Measurements from ENCODE around the gene CDX1.
"Not testable (repeated sequence)": the region's sequence is repeated elsewhere in the genome, so short reads cannot be mapped to it uniquely, and the experiment has no call there.

CDX1 gene

GRCh38 chr5:150210644-150211043, 44.1 kb downstream of the CDX1 start:
- DNase-seq, result no peak

- no peak for DNase-seq
These were observed 44.8 kb downstream of the CDX1 start for GRCh38 chr5:150211156-150212030.

GRCh38 chr5:150213530-150213929, 47.0 kb downstream of the CDX1 start:
- peak; percentile 83 for DNase-seq

- peak; percentile 86 for DNase-seq
These were observed 47.7 kb downstream of the CDX1 start for GRCh38 chr5:150214289-150214688.

- DNase-seq, result no peak
These were observed 49.7 kb downstream of the CDX1 start for GRCh38 chr5:150215979-150216944.

- no peak for DNase-seq
These were observed 50.5 kb downstream of the CDX1 start for GRCh38 chr5:150217038-150217437.

GRCh38 chr5:150217873-150218692, 51.5 kb downstream of the CDX1 start:
- DNase-seq, result peak; percentile 84

- no peak for DNase-seq
These were observed 52.1 kb downstream of the CDX1 start for GRCh38 chr5:150218693-150219035.

- DNase-seq, result no peak
These were observed 52.6 kb downstream of the CDX1 start for GRCh38 chr5:150219142-150219541.

- no peak for DNase-seq
These were observed 53.3 kb downstream of the CDX1 start for GRCh38 chr5:150219861-150220260.

GRCh38 chr5:150221471-150221870, 54.9 kb downstream of the CDX1 start:
- DNase-seq, result no peak

- no peak for DNase-seq
These were observed 56.3 kb downstream of the CDX1 start for GRCh38 chr5:150222906-150223305.

GRCh38 chr5:150223474-150223873, 56.9 kb downstream of the CDX1 start:
- no peak for DNase-seq

- peak; percentile 20 for DNase-seq
These were observed 58.0 kb downstream of the CDX1 start for GRCh38 chr5:150224483-150225027.

- no peak for DNase-seq
These were observed 60.5 kb downstream of the CDX1 start for GRCh38 chr5:150227036-150227435.

- DNase-seq, result peak; percentile 14
These were observed 61.2 kb downstream of the CDX1 start for GRCh38 chr5:150227606-150228273.

- DNase-seq, result no peak
These were observed 63.0 kb downstream of the CDX1 start for GRCh38 chr5:150229571-150229970.

GRCh38 chr5:150230842-150231241, 64.3 kb downstream of the CDX1 start:
- no peak for DNase-seq

GRCh38 chr5:150233706-150234105, 67.1 kb downstream of the CDX1 start:
- DNase-seq, result not testable (repeated sequence)

Data from fibroblast of skin of scalp (primary cell).